K562 (cell line): ENCODE data around the gene NAIF1.

Experiments used
- CREB1 ChIP-seq, 2 experiments: sonication (generic) in 1 of 2; formaldehyde crosslinking in 1 of 2; IDR thresholded peaks; 2 replicates each; pipeline versions ENCODE4 v1.6.1 to v1.8.0; 2012 to 2022; ENCODE audit warnings: inconsistent platforms in 1 of 2, mild to moderate bottlenecking in 1 of 2, missing genetic modification reagents in 1 of 2, moderate library complexity in 1 of 2
- POLR2AphosphoS2 ChIP-seq: IDR thresholded peaks from 2 replicates; pipeline ENCODE4 v1.6.1; 2012; ENCODE audit warnings: low read length, improper control_type of control experiment
- SPI1 ChIP-seq: IDR thresholded peaks from 2 replicates; pipeline ENCODE4 v1.6.1; 2011; ENCODE audit warnings: low read depth, low read length, control low read depth, borderline replicate concordance
- XRCC5 ChIP-seq: fragments of 200-400 bp; formaldehyde crosslinking; IDR thresholded peaks from 2 replicates; pipeline ENCODE4 v1.6.1; 2017; ENCODE audit warnings: low read depth, mild to moderate bottlenecking, low read length
- ZBTB49 ChIP-seq: sonication (generic); formaldehyde crosslinking; IDR thresholded peaks from 2 replicates; pipeline ENCODE4 v1.8.0; 2022; ENCODE audit warnings: missing genetic modification reagents, mild to moderate bottlenecking, borderline replicate concordance
- ZFP36 ChIP-seq: fragments of 150-350 bp; IDR thresholded peaks from 2 replicates; pipeline ENCODE4 v1.6.1; 2018; ENCODE audit warnings: low read length, low read depth; ENCODE audit not compliant: partially characterized antibody
- ZNF609 ChIP-seq: sonication (generic); formaldehyde crosslinking; IDR thresholded peaks from 2 replicates; pipeline ENCODE4 v1.8.1; 2023; ENCODE audit warnings: missing genetic modification reagents, mild to moderate bottlenecking, borderline replicate concordance

GRCh38 chr9:128042043-128042442, 25.1 kb downstream of the NAIF1 start:
- TF ChIP-seq POLR2AphosphoS2 (no peak), XRCC5 (no peak), ZNF609 (CRISPR knock-in tag) (no peak), ZFP36 (no peak), CREB1 (IDR thresholded peaks at IDR 0.05) (no peak), CREB1 (CRISPR knock-in tag; IDR thresholded peaks at IDR 0.05) (no peak), ZBTB49 (CRISPR knock-in tag) (no peak), SPI1 (no peak)
